DND-41 (cell line): ENCODE measurements around the gene SCN7A.

Source experiments
- CTCF ChIP-seq: IDR thresholded peaks from 2 replicates; pipeline ENCODE4 v1.5.1; 2012; ENCODE audit warnings: borderline replicate concordance, low read length, moderate library complexity, mild to moderate bottlenecking; ENCODE audit not compliant: poor library complexity, severe bottlenecking; ENCODE audit errors: extremely low read depth
- EZH2 ChIP-seq: IDR thresholded peaks from 3 replicates; pipeline ENCODE4 v1.6.1; 2012; ENCODE audit warnings: borderline replicate concordance, low read depth, mild to moderate bottlenecking, moderate library complexity, low read length, inconsistent platforms; ENCODE audit not compliant: severe bottlenecking

GRCh38 chr2:166463640-166464039, 30.4 kb downstream of the SCN7A start:
- no peak for TF ChIP-seq CTCF
- no peak for TF ChIP-seq EZH2
